ENCODE data around the gene PEMT.

PEMT gene

DNA sequence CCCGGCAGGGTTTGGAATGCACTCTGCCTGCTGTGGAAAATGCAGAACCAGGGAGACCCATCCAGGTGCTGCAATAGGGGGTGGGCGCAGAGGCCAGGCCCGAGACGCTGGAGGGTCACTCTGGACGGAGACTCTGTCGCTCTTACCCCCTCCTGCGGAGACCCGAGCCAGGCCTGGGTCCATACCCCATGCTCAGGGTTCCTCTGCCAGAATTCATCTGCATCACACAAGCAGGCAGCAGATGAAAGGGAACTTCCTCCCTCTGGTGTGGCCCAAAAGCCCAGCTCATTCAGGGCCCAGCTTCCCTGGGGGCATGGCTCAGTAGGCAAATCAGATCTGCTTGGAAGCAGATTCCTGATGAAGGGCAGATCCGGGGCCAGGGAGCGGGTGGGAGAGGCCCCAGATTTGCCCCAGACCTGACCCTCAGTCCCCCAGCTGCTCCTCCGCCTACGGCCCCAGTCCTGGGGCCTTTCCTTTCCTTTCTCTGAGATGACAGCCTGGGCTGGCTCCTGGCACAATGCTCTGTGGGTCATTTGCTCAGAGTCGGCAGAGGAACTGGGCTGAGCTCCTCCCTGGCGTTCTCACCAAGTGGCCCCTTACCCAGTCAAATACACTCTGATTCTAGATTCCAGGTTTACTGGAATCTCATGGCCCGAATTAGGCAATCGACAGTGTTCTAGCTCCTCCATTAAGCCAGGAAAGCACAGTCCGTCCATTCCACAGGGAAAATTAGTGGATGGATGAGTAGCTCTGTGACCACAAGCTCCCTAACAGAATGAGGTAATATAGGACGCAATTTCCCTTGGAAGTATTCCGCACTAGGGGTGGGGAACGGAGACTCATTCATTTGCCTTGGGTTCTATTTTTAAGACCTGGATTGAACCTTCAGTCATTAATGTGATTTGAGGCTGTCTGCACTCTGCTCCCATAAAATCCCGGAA is 76.2 kb downstream of the PEMT start:
- no peak for DNase-seq (ENCODE audit: low read depth)

GRCh38 chr17:17514361-17514992 is 77.0 kb downstream of the PEMT start:
- DNase-seq (ENCODE audit: low read depth), result no peak

DNA sequence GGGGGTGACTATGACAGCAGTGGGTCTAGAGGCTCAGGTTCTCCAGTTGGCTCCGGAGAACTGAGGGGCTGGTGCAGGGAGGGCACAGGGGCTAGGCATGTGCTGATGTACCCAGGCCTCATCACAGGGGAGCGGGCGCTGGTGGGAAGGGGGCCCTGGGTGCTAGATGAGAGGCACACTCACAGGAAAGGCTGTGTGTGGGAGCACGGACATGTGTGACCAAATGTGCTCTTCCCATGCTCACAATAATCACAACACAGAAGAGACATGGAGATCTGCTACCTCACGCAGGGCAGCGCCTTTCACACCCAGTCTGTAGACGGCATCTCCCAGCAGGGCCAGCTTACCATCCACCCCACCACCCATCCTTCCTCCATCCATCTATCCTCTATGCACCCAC is 77.9 kb downstream of the PEMT start:
- DNase-seq (ENCODE audit: low read depth), result no peak

DNA sequence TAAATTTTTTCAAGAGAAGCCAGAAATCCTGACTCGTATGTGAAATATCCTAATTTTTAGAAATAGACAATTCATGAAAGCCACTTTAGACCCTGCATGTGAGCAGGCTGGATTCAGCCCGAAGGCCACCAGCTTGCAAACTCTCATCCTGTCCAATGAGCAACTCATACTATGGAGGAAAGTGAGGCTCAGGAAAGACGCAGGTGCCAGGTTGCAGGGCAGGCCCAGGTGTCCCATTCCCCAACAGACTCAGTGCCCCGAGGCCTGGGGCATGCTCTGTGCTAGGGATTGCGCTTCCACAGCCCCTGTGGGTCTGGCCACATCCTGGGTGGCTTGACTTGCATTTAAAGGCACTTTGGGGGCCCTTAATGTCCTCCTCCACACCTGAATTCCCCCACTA is 78.6 kb downstream of the PEMT start:
- DNase-seq (ENCODE audit: low read depth), result no peak

GRCh38 chr17:17511881-17512858 is 79.3 kb downstream of the PEMT start:
- no peak for DNase-seq (ENCODE audit: low read depth)

- DNase-seq (ENCODE audit: low read depth), result no peak
Observed at GRCh38 chr17:17511293-17511741, 80.2 kb downstream of the PEMT start.

DNA sequence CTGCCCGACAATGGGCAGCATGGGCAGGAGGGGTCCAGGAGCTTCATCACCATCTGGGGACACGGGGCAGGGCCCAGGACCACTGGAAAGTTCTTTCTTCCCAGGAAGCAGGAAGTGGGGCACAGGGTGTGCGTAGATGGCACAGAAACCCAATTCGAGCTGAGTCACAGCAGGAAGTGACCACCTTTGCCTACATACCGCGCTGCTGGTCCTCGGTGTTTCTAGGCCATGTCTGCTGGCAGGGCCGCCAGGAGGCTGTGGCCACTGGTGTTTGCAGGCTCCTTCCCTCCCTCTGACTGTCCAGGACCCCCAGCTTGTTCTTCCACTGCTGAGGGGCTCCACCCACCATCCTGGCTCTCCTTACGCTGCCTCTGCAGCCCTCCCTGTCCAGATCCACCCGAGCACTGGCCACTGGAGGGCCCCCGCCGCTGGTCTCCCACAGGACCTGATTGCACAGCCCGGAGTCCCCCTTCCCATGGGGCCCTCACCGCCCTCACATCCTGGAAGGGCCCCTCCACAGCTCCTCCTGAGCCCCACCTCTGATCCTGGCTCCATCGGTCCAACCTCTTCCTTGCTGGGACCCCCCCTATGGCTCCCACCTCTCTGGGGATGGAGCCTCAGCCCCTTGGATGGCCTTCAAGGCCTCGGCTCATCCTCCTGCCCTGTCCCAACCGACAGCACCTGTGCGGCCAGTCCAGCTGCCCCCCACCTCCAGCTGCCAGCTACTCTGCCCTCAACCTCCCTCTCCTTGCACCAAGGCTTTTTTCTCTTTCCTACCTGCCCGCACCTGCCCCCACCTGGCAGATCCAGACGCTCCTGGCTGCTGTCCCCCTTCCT is 80.8 kb downstream of the PEMT start:
- no peak for DNase-seq (ENCODE audit: low read depth)

GRCh38 chr17:17509601-17510425 is 81.7 kb downstream of the PEMT start:
- no peak for DNase-seq (ENCODE audit: low read depth)

DNA sequence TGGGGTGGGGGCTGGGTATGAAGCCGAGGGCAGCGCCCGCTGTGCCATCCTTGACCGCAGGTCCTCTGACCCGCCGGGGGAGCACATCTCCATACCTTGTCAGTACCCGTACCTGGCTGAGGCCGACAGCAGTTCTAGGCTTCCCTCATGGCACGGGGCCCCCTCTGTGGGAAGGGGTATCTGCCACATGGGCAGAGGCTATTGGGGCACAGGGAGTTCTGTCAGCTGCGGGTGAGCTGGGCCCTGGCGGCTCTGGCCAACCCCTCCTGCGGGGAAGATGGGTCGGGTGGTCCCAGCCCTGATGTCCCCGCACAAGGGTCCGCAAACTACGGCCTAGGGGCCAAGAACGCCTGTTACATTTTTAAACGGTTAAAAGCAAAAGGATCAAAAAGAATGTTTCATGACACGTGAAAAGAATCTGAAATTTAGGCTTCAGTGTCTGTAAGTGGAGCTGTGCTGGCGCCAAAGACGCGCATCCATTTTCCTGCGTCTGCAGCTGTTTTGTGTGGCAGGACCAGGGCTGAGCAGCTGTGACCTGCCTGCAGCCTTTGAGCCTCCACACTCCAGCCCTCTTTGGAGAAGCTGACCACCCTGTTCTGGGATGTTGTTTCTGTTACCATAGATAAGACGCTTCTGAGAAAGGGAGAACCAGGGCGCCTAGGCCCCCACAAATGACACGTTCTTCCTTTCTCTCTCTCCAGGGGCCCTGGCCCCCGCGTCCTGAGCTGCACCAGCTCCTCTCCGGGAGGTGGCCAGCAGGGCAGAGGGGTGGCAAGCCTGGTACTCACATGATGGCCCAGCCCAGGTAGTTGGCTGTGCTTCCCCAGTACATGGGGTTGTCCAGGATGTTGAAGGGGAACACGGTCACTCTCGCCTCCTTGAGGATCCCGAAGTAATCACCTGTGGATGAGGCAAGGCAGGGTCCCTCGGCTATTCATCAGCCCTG is 82.6 kb downstream of the PEMT start:
- DNase-seq (ENCODE audit: low read depth), result no peak

DNA sequence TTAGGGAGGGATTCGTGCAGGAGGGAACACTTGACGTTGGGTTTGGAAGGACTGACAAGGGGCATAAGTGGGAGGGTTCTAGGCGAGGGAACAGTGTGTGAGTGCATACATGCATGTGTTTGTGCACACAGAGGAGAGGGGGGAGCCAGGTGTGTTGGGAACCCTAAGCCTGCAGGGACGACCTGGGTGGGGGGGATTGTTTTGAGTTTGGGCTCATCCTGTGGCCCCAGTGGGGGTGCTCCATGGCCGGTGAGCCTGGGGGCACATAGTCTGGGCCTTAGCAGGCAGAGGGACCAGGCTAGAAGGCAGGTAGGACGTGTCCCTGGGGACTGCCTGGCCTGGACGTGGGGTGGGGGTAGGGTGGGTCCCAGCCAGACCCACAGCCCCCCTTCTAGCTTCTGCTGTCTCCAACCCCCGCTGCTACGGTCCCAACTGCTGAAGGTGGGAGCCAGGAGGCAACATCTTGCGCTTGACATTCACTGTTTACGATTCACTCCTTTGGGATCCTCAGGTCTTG is 83.4 kb downstream of the PEMT start:
- no peak for DNase-seq (ENCODE audit: low read depth)

- DNase-seq (ENCODE audit: low read depth), result no peak
Observed at GRCh38 chr17:17507465-17508011, 84.0 kb downstream of the PEMT start.

DNA sequence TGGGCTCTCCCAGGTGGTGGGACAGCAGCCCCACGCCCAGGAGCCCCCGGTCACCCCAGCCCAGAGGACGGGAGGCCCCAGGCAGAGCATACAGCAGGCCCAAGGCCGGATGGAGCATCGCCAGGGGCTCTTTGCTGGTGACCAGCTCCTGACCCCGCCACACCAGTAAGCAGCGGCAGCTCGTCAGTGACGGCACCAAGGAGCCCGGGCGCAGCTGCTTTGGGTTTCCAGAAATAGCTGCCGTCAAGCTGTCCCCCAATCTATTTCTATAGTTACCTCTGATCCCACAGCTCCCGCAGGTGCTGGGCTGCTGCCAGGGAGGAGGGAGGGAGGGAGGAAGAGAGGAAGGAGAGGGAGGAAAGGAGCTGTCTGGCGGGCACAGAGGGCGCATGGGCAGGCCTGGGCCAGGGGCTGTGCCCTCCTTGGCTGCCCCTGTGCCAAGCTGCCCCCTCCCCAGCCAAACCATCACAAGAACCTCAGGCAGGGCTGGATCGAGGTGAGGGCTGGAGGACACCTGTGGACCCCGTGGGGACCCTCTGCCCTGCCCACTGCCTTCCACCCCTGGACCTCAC is 84.5 kb downstream of the PEMT start:
- DNase-seq (ENCODE audit: low read depth), result no peak

GRCh38 chr17:17506181-17506741 is 85.2 kb downstream of the PEMT start:
- DNase-seq (ENCODE audit: low read depth), result no peak

DNA sequence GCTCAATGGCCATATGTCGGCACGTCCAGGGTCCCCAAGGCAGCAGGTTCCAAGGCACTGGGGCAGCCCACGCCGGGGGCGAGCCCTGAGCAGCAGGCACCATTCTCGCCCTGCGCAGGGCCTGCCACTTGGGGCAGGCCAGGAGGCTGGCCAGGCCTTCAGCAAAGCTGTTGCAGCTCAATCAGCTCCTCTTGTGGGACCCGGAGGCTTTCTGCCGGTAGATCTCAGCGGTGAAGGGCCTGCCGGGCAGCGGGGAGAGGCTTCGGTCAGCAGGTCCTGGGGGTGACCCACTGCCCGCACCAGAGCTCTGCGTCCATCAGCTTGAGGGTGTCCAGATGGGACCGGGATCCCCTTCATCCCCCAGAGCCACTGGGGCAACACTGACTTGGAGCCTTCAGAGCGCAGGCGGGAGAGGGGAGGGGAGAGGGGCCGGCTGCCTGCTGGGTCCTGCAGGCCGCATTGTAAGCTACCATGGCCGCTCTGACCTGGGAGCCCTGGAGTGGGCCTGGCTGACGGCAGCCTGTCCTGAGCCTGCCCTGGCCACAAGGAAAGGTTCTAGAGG is 85.8 kb downstream of the PEMT start:
- DNase-seq (ENCODE audit: low read depth), result no peak

DNA sequence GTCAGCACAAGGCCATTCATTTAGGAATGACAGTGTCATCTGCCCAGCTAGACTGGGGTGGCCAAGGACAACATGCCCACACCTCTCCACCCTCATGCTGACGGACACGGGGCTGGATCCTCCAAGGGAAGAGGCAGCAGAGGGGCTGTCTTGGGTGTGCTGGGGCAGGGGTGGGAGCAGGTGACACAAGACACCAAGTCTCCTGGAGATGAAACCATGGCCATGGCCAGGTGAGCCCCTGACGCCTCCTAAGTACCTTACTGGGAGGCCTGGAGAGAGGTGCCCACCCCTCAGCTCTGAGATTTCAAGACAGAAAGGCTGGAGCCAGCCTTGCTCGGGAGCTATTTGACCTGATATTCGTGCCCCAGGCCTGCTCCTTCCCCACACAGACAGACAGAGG is 86.4 kb downstream of the PEMT start:
- no peak for DNase-seq (ENCODE audit: low read depth)

- no peak for DNase-seq (ENCODE audit: low read depth)
Observed at GRCh38 chr17:17504341-17505140, 87.0 kb downstream of the PEMT start.

Measured in activated T-helper 9 cell treated with anti-CD3 and anti-CD28 coated beads, Interleukin-2, amount 50 U/mL, for 16 hours (primary cell).